Neural cell (in vitro differentiated cells): Measurements from ENCODE around the gene TIAM1.

Experiments used
- EP300 ChIP-seq: fragments of 450-650 bp; conservative IDR thresholded peaks from 2 replicates; pipeline ENCODE4 v1.6.1; 2014; ENCODE audit warnings: antibody characterized with exemption, mild to moderate bottlenecking, moderate library complexity; ENCODE audit not compliant: poor library complexity, severe bottlenecking
- EZH2 ChIP-seq: fragments of 200-600, 300-800 bp; shearing (Covaris generic), sonication (generic); IDR thresholded peaks from 2 replicates; pipeline ENCODE4 v1.6.1; 2014; ENCODE audit warnings: antibody characterized with exemption, low read length, borderline replicate concordance, mild to moderate bottlenecking; ENCODE audit not compliant: insufficient read depth, poor library complexity, severe bottlenecking
- MXI1 ChIP-seq: fragments of 450-650 bp; conservative IDR thresholded peaks from 2 replicates; pipeline ENCODE4 v1.6.1; 2014; ENCODE audit warnings: antibody characterized with exemption, mild to moderate bottlenecking; ENCODE audit not compliant: poor library complexity, severe bottlenecking
- POLR2AphosphoS5 ChIP-seq: IDR thresholded peaks from 2 replicates; pipeline ENCODE4 v1.6.1; 2012
- RAD21 ChIP-seq: fragments of 450-650 bp; conservative IDR thresholded peaks from 2 replicates; pipeline ENCODE4 v1.6.1; 2014; ENCODE audit warnings: antibody characterized with exemption, mild to moderate bottlenecking, moderate library complexity
- TF ChIP-seq, protein P1 (sequence below): fragments of 450-650 bp; IDR thresholded peaks from 2 replicates; pipeline ENCODE4 v1.5.1; 2014; ENCODE audit warnings: antibody characterized with exemption, mild to moderate bottlenecking, moderate library complexity; ENCODE audit not compliant: poor library complexity, severe bottlenecking
- TF ChIP-seq, protein P2 (sequence below): IDR thresholded peaks from 2 replicates; pipeline ENCODE4 v1.6.1; 2012; ENCODE audit warnings: borderline replicate concordance

DNA sequence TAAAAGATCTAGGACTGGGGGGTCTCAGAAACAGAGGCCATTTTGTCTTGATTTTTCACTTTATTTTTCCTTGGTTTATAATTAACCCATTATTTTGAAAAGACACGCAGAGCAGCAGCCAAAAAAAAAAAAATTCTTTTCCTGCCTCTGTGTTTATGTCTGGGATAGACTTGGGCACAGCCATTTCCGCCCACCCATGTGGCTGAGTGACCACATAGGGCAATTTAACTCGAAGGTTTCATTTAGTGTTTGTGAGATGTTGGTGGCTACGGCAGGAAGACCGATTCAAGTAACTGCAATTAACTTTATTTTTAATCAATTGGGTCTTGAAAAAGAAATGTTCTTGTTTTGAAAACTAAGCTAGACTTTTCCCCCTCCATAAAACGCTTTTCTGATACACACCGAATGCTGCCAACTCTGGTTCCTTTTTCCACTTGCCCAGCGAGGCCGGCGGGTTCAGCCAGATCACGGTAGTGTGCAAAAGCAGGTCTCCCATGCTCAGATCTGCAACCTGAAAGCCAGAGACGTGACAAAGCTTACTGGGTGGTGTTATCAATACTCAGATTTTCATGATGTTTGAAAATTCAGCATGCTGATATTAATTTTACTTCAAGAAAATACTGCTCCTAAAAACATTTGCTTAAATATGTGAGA is 208.4 kb downstream of the TIAM1 start:
- TF ChIP-seq, protein P1, sequence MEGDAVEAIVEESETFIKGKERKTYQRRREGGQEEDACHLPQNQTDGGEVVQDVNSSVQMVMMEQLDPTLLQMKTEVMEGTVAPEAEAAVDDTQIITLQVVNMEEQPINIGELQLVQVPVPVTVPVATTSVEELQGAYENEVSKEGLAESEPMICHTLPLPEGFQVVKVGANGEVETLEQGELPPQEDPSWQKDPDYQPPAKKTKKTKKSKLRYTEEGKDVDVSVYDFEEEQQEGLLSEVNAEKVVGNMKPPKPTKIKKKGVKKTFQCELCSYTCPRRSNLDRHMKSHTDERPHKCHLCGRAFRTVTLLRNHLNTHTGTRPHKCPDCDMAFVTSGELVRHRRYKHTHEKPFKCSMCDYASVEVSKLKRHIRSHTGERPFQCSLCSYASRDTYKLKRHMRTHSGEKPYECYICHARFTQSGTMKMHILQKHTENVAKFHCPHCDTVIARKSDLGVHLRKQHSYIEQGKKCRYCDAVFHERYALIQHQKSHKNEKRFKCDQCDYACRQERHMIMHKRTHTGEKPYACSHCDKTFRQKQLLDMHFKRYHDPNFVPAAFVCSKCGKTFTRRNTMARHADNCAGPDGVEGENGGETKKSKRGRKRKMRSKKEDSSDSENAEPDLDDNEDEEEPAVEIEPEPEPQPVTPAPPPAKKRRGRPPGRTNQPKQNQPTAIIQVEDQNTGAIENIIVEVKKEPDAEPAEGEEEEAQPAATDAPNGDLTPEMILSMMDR = no peak
- TF ChIP-seq RAD21 (no peak), POLR2AphosphoS5 (no peak), EP300 (no peak), EZH2 (no peak), MXI1 (no peak)
- TF ChIP-seq, protein P2, sequence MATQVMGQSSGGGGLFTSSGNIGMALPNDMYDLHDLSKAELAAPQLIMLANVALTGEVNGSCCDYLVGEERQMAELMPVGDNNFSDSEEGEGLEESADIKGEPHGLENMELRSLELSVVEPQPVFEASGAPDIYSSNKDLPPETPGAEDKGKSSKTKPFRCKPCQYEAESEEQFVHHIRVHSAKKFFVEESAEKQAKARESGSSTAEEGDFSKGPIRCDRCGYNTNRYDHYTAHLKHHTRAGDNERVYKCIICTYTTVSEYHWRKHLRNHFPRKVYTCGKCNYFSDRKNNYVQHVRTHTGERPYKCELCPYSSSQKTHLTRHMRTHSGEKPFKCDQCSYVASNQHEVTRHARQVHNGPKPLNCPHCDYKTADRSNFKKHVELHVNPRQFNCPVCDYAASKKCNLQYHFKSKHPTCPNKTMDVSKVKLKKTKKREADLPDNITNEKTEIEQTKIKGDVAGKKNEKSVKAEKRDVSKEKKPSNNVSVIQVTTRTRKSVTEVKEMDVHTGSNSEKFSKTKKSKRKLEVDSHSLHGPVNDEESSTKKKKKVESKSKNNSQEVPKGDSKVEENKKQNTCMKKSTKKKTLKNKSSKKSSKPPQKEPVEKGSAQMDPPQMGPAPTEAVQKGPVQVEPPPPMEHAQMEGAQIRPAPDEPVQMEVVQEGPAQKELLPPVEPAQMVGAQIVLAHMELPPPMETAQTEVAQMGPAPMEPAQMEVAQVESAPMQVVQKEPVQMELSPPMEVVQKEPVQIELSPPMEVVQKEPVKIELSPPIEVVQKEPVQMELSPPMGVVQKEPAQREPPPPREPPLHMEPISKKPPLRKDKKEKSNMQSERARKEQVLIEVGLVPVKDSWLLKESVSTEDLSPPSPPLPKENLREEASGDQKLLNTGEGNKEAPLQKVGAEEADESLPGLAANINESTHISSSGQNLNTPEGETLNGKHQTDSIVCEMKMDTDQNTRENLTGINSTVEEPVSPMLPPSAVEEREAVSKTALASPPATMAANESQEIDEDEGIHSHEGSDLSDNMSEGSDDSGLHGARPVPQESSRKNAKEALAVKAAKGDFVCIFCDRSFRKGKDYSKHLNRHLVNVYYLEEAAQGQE = no peak
